HG03060 (cell line): Measurements from ENCODE around the gene EFTUD2.

Source experiments
- ATAC-seq: cut with Tn5 transposase; IDR thresholded peaks from one replicate; pipeline ENCODE4 v1.9.1; 2021; ENCODE audit warnings: low read depth, moderate number of reproducible peaks; ENCODE audit not compliant: unreplicated experiment

EFTUD2 gene

DNA sequence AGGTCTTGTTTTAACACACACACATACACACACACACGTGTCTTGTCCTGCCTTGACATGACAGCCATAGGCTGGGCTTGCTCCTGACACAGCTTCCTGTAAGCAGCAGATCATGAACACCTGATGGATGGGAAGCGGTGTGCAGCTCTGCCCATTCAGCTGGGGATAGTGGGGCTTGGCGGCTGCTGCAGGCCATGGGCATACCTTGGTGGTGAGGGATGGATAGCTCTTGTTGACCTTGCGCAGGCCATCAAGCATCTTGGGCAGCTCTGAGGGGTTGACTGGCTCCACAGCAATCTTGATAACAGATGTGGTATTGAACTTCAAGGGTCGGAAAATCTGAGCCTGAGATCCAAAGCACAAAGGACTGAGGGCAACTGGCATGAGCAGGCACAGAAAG, 39.5 kb downstream of the EFTUD2 start:
- ATAC-seq: no peak

DNA sequence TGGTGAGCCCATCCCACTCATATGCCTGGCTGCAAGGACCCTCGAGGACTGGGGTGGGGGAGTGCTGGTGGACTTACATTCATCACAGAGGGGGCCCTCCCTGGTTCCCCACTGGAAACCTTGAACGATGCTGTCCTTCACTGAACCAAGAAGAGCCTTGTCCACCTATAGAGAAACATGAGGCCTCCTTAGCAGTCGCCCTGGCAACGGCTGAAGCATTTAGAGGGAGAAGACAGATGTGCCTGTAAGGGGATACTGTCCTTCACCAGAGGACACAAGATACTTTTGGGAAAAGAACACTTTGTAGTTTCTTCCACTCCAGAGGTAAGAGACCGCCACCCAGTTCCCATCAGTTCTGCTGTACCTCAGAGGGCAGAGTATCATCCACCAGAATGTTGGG, 45.1 kb downstream of the EFTUD2 start:
- ATAC-seq: no peak

DNA sequence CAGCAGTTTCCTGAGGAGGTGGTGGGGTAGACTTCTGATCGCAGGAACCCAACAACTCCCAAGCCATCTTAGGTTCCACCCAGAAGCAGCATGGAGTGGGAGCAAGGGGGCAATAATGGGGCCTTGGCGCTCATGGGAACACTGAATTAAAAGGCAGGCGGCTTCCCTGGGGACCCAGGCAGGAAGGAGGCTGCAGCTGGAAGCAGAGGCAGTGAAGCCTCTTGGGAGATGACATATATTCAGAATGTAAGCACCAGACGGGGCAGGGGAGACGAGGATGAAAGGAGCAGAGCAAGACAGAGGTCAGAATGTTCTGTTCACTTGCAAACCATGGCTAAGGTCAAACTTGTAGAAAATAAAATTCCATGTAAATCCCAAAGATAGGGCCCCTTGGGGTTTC, 48.6 kb downstream of the EFTUD2 start:
- no peak for ATAC-seq

DNA sequence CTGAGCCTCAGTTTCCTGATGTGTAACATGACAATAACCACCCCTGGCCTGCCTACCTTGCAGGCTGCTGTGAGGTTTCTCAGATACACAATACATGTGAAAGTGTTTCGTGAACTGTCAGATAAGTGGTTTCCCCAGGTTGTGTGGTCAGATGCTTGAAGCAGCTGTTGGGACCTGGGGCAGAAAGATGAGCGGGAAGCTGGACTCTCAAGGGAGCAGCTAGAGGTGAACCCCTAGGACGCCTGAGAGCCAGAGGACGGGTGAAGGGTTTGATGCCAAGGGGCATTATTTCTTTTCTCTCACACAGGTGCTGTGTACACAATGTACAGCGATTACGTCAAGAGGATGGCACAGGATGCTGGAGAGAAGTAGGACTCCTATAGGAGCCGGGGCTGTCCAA, 49.2 kb downstream of the EFTUD2 start:
- ATAC-seq: no peak

DNA sequence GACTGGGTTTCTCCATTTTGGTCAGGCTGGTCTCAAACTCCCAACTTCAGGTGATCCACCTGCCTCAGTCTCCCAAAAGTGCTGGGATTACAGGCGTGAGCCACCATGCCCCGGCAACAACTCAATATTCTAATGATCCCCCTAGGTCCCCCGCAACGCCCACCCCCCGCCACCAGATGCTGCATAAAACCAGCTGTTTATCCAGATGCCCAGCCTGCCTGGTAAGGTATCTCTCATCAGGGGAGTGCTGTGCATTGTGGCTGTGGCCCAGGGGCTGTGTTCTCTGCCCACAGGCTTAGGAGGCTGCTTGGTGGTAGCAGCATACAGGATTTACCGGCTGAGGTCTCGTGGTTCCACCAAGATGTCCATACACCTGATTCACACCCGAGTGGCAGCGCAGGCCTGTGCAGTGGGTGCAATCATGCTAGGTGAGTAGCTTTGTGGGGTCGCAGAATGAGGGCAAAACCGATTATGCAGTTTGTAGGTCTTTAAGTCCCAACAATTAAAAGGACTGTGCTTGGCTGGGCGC, 50.2 kb downstream of the EFTUD2 start:
- no peak for ATAC-seq

DNA sequence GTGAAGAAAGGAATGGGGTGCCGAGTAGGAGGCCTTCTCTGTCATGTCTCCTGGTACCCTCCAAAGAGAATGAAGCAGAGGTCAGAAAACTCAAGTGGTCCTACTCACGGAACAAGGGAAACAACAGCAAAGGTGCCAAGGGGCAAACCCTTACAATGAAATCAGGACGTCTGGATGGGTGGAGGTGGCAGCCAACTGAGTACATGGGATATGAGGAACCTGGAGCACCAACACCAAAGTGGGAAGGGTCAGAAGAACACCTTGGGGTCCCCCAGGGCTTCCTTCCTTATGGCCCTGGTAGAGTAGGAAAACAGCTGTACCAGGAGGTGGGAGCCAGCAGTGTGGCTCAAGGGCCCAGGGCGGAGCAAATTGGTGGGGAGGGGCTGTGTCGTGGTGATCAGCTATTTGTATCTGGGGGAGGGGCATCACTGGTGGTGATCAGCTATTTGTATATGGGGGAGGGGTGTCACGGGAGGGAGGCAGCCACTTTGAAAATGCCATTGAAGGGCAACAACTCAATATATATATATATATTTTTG, 50.9 kb downstream of the EFTUD2 start:
- no peak for ATAC-seq

DNA sequence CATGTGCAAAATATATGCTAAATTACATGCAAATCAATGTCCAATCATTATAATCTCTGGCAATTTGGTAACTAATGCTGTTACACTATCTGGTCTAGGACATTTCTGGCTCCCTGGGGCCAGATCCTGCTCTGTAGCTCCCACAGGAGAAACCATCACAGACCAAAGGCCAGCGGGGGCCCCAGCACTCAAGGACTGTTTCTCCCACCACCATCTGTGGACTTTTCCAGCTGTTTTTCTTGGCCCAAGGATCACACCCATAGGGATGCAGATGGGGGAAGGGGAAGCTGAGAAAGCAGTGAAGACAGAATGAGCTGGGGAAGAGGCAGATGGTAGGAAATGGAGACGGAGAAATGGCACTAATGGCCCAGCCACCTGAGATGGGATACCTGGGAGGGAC, 51.7 kb downstream of the EFTUD2 start, which contains the start of gene HIGD1B:
TSS of gene HIGD1B (plus strand) at position 298 of the 400 bp plus-strand sequence. CDS start 270 bp downstream, outside the sequence.
- no peak for ATAC-seq

DNA sequence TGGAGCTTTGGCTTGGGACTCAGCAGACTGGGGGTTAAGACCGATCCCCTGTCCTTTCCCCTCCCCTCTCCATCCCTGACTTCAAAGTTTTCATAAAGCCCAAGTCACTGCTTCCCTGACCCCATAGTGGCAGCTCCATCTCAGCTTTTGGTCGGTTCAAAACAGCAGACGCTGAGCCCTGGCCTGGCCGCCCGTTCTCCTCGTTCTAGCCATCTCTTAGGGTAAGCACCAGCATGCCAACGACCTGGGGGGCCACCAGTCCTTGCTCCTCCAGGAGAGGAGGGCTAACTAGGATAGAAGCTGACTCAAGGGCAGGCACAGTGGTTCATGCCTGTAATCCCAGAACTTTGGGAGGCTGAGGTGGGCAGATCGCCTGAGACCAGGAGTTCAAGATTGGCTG, 53.0 kb downstream of the EFTUD2 start:
- no peak for ATAC-seq

DNA sequence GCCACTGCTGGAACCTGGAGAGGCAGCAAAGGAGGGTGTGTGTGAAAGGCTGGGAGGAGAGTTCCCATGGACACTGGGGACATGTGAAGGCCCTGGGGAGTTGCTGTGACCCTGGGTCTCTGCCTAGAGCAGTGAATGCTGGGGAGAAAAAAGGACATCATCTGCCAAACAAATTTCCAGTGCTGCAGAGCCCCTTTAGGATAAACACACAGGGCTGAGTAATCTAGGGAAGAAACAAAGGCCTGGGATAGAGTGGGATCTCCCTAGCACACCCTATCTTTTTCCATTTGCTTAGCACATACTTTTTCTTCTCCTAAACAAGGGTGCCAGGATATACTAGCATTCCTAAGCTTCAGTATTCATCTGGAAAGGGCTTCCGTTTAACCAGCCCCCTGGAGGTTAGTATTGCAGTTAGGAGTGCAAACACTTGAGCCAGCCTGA, 54.8 kb downstream of the EFTUD2 start:
- no peak for ATAC-seq

DNA sequence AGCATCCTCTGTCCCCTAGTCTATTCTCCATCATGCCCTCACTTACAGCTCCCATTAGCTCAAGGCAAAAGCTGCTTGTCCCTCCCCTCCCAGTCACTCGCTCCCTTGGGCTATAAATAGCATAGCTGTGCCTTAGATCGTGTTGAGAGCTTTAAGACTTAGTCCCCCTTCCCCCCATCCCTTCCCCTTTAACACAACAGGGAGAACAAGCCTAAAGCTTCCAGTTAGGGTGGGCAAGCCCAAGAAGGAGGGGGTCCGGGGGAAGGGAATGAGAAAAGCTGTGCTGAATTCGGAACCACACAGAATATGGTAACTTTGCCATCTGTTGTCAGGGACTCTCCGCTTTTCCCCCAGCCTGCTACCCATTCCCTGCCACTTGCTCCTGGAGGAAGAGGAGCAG, 56.5 kb downstream of the EFTUD2 start:
- ATAC-seq: no peak

DNA sequence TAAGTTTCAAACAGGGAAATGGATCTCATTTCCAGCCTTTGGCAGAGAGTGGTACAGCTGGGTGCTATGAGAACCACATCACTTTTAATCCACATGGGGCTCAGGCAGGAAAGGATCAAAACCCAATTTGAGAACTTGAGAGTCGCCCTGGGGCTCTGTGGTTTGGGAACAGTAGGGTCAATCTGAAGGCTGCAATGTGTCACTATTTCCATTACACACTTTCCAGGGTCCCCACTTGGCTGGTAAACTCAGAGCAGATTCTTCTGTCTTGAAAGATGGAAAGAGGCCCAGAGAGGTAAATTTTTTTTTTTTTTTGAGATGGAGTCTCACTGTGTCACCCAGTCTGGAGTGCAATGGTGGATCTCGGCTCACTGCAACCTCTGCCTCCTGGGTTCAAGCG, 58.3 kb downstream of the EFTUD2 start:
- ATAC-seq: no peak

DNA sequence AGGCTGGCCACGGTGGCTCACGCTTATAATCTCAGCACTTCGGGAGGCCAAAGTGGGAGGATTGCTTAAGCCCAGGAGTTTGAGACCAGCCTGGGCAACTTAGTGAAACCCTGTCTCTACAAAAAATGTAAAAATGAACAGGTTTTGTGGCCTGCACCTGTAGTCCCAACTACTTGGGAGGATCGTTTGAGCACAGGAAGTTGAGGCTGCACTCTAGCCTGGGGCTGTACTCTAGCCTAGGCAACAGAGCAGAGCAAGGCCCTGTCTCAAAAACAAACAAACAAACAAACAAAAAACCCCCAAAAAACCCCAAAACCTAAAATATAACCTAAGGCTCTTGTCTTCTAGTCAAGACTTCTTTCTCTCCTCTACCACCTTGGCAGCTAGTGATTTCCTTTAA, 59.0 kb downstream of the EFTUD2 start:
- ATAC-seq: no peak

DNA sequence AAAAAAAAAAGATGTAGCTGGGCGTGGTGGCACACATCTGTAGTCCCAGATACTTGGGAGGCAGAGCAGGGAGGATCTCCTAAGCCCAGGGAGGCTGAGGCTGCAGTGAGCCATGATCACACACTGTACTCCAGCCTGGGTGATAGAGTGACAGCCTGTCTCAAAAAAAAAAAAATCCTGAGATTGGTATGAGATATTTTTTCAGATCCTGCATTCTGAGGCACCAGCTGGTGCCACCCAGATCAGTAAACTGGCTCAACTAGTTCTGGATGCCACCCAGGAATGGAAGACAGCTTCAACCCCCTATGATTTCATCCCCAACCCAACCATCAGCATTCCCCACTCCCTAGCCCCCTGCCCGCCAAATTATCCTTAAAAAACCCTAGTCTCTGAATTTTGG, 62.0 kb downstream of the EFTUD2 start:
- ATAC-seq: no peak

DNA sequence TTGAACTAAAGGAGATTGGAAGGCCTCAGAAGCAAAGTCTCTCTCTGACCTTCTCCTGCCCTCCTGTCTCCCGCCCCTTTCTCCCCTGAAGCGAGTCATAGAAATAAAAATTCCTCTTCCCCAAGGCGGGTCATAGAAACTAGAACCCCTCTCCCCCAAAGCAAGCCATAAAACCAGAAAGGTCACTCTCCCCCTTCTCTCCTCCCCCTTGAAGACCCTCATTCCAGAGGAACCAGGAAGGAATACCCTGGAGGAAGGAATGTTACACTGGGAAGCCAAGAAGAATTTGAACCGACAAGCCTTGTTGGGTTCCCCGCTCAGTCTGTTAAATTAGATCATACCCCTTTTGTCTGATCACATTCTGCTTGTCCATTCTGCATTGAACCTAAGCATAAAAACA, 66.4 kb downstream of the EFTUD2 start:
- ATAC-seq: no peak

DNA sequence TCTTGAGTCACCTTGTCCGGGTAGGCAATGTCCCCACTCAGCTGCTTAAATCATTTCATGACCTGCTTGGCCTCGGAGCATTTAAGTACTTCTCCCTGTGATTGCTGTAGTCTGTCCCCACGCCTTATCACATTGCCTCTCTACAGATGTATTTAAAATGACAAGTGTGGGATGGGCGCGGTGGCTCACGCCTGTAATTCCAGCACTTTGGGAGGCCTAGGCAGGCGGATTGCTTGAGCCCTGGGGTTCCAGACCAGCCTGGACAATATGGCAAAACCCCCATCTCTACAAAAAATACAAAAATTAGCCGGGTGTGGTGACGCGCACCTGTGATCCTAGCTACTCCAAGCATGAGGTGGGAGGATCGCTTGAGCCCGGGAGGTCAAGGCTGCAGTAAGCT, 67.9 kb downstream of the EFTUD2 start:
- no peak for ATAC-seq

DNA sequence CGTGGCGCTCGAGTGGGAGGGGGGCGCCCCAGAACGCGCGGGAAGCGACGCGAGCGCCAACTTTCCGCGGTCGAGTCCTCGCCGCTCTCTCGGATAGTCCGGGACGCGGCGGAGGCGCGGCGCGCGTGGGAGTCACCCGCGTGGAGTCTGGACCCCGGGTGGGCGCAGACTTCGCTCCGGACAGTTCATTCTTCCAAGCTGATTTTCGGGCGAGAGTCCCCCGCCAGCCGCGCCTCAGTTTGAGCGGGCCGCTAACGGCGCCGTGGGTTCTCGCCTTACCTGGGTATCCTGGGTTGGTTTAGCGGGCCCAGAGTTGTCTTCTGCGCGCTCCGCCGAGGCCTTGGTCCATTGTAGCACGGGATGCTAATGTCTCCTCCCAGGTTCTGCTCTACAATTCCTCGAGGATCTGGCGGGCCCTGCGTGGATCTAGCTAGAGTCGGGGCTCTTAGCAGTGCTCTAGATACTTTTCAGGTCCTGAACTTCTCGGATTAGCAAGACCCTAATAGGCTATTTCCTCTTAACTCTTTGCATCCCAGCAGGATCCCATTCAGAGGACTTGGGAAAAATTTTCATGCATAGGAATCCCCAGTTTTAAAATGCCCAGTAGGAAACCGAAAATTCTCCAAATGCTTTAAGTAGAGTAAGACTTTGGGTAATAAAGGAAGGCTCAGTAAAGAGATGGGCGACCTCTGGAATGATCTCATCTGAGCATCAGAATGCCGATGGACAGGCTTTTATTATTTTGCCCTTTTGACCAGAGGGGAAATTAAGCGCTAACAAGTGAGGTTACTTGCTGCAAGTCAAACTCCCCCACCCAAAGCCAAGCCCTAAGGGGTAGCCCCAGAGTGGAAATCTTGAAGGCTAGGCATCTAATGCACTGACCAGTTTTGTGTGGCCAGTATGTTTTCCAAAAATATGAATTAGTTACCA, 68.6 kb downstream of the EFTUD2 start:
- no peak for ATAC-seq

DNA sequence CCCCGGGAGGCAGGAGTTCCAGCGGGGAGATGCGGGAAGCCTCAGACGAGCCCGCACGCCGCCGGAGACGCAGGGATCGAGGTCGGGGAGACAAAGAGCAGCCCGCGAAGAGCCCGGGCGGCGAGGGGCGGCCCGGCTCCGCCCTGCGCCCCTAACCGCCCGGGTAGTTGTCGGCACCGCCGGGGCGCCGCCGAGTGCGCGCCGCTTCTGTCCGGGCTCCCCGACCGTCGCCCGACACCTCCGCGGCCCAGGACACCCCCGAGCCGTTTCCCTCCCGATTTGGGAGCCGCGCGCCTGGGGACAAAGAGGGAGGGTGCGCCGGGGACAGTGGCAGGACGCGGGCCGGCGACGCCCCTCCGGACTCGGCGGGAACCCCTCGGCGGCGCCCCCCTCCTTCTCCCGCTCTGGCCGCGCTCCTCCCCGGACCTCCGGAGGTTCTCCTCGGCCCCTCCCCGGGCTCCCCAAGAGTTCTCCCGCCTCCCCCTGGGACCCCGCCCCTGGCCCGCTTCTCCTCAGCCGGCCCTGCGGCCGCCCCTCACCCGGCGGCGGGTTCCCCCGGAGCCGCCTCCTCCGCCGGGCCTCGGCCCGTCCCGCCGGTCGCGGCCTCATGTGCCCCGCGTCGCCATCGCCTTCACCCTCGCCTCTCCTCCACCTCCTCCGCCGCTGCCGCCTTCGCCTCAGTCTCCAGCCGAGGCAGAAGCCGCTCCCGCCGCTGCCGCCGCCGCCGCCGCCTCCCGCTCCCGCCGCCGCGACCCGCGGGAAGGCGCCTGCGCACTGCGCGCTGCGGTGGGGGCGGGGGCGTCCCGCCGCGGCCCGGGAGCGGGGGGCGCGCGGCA, 69.5 kb downstream of the EFTUD2 start, which contains the start of gene GJC1:
TSS of gene GJC1 (minus strand) at position 765 of the 836 bp plus-strand sequence. CDS start 24,470 bp downstream, outside the sequence.
- no peak for ATAC-seq

DNA sequence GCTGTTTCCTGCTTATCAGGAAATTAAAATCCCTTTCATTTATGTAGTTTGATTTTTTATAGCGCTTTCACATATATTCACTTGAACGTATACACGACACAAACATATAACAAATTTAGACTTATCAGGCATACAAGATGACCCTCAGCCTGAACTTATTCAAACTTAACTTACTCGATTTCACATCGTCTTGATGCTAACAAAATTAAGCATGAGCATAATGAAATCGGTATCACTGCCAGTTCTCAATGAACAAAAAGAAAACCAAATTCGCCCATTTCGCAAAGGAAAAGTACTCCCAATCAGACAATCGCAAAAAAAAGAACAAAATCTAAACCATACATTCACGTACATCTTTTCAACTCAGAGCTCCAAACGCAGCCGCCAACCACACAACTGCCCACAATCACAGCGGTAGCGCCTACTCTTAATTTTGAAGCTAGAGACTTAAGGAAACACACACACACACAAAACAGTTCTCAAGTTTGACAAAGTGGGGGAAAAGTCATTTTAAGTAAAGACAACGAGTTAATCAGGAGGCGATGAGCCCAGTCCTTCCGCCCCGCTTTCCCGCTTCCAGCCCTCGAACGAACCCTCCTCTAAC, 70.2 kb downstream of the EFTUD2 start:
- no peak for ATAC-seq

DNA sequence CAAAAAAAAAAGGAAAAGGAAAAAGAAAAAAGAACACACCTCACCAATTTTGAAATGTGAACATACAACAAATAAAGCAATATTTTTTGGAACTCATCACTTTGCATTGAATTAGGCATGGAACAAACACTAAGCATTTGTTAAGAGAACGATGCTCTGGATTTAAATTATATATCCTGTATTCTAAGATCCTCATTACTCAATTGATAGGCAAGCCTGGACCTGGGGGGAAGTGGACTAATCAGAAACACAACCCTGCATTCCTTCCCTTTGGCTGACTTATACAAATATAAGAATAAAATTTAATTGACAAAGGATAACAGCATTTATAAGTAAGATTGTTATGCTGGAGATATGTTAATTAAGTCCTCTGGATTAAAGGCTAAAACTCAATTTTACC, 71.4 kb downstream of the EFTUD2 start:
- no peak for ATAC-seq

DNA sequence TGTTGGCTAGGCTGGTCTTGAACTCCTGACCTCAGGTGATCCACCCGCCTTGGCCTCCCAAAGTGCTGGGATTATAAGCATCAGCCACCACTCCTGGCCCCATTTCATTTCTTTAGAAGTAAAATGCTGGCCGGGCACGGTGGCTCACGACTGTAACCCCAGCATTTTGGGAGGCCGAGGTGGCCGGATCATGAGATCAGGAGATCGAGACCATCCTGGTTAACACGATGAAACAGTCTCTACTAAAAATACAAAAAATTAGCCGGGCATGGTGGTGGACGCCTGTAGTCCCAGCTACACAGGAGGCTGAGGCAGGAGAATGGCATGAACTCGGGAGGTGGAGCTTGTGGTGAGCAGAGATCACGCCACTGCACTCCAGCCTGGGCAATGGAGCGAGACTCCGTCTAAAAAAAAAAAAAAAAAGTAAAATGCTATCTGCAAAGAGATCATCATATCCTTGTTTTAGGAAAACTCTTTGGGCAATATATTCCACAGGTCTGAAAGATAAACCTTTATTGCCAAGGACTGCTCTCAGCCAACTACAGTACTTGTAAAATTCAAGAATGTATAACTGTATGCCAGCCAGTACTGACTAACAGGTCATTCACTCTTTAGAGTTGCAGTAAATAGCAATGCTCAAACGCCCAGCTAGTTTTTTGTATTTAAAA, 73.0 kb downstream of the EFTUD2 start:
- no peak for ATAC-seq
